Astrocyte (in vitro differentiated cells and primary cell): ENCODE data around the gene ATRIP.

Source experiments
- EZH2 ChIP-seq: IDR thresholded peaks from 2 replicates; pipeline ENCODE4 v1.6.1; 2012; ENCODE audit warnings: mild to moderate bottlenecking, low read length, inconsistent platforms; ENCODE audit not compliant: insufficient read depth
- TF ChIP-seq, protein P1 (sequence below): IDR thresholded peaks from 2 replicates; pipeline ENCODE4 v1.5.1; 2011; ENCODE audit warnings: low read depth, mild to moderate bottlenecking, inconsistent platforms, low read length, moderate library complexity; ENCODE audit not compliant: insufficient read depth

DNA sequence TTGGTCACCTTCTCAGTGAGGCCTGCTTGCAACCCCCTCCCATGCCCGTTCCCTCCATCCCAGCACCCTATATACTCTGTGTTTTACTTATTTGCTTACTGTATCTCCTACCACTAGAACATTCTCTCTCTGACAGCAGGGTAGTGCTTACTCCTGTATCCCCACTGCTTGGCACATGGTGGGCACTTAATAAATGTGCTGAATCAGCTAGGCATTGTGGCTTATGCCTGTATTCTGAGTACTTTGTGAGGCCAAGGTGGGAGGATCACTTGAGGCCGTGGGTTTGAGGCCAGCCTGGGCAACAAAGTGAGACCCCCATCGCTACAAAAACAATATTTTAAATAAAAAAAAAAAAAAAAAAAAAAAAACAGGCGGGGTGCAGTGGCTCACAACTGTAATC lies 65.0 kb downstream of the ATRIP start:
- TF ChIP-seq, protein P1, sequence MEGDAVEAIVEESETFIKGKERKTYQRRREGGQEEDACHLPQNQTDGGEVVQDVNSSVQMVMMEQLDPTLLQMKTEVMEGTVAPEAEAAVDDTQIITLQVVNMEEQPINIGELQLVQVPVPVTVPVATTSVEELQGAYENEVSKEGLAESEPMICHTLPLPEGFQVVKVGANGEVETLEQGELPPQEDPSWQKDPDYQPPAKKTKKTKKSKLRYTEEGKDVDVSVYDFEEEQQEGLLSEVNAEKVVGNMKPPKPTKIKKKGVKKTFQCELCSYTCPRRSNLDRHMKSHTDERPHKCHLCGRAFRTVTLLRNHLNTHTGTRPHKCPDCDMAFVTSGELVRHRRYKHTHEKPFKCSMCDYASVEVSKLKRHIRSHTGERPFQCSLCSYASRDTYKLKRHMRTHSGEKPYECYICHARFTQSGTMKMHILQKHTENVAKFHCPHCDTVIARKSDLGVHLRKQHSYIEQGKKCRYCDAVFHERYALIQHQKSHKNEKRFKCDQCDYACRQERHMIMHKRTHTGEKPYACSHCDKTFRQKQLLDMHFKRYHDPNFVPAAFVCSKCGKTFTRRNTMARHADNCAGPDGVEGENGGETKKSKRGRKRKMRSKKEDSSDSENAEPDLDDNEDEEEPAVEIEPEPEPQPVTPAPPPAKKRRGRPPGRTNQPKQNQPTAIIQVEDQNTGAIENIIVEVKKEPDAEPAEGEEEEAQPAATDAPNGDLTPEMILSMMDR: no peak
- TF ChIP-seq EZH2: no peak
